ENCODE results near the gene ZMAT3.
"Not testable (repeated sequence)": the region's sequence is repeated elsewhere in the genome, so short reads cannot be mapped to it uniquely, and the experiment has no call there.

The ZMAT3 gene, protein sequence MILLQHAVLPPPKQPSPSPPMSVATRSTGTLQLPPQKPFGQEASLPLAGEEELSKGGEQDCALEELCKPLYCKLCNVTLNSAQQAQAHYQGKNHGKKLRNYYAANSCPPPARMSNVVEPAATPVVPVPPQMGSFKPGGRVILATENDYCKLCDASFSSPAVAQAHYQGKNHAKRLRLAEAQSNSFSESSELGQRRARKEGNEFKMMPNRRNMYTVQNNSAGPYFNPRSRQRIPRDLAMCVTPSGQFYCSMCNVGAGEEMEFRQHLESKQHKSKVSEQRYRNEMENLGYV

DNA sequence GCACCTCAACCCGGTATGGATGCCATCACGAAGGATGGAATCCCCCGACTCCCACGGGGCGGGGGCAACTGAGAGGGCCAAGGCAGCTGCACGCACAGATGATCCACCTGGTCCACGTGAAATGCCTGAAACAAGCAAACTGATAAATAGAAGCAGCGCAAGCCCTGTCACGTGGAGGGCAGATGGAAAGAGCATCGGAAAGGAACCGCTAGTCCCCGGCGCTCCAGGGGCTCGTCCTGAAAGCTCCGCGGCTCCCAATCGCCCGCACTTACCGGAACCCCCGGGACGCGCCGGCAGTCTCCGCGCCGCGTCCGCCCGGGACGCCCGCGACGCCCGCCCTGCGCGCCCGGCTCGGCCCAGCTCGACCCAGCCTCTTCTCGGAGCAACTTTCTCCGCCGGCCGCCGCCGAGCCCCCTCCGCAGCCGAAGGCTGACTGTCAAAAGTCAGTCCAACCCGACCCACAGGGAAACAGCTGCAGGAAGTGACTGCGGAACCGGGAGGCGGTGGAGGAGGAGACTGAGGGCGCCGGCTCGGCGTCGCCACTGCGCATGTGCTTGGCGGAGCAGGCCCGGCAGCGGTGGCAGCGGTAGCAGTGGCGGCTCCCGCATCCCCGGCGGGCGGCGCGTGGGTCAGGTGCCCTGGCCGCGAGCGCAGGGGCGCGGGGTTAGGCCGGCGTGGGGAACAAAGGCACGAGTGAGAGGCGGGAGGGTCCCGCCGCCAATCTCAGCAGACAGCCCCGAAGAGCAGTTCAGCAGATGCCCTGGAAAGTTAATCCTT lies at the start of gene ZMAT3:
ZMAT3 (minus strand) TSS at position 487 of the 777 bp plus-strand sequence. CDS start 4,057 bp downstream, outside the sequence.
- in situ Hi-C loops (cut with HindIII; ENCODE audit: low sequenced_read_pairs), result no loop called here

DNA sequence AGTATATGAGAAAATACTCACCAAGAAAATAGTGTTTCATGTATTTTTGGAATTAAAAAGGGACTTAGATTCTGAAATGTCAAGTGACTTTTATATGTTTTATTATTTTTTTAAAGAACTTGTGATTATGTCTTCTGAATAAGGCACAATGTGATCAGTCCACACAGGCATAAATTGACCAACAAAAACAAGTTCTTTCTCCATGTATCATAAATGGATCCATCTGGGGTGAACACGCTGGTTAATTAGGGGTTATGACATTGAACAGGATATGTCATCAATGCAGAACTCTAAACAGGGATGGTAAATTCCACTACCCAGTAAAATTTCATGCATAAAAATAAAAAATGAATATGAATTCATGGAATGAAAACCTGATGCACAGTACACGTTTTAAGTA lies 45.2 kb upstream of the ZMAT3 start:
- in situ Hi-C loops (cut with HindIII; ENCODE audit: low sequenced_read_pairs), result no loop called here

DNA sequence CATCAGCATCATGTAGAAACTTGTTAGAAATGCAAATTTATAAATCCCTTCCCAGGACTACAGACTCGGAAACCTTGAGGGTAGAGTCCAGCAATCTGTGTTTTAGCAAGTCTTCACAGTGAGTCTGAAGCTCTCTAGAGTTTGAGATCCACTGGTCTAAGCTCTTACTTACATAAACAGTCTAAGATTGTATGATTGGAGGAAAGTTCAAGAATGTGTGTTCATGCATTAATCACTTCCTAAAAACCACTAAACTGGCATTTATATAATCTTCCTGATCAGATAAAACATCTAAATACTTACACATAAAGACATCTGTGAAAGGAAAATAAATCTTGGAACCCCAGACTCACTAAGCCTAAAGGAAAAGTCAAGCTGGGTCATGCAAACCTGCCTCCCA lies 43.8 kb upstream of the ZMAT3 start:
- in situ Hi-C loops (cut with HindIII; ENCODE audit: low sequenced_read_pairs), result not testable (repeated sequence)

DNA sequence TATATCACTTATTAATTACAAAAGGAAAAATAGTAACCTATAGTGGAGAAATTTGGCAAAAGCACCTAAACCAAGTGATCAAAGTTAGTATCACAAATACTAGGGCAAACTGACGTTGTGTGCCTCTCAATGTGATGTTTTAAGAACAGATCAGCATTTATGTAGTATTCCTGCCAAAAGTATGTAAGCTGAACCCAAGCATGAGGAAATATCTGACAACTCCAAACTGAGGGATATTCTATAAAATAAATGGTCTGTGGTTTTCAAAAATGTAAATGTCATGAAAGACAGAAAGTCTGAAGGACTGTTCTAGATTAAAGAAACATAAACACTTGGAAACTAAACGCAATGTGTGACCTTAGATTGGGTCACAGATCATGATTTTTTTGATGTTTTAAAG lies 42.3 kb upstream of the ZMAT3 start:
- in situ Hi-C loops (cut with HindIII; ENCODE audit: low sequenced_read_pairs), result no loop called here

DNA sequence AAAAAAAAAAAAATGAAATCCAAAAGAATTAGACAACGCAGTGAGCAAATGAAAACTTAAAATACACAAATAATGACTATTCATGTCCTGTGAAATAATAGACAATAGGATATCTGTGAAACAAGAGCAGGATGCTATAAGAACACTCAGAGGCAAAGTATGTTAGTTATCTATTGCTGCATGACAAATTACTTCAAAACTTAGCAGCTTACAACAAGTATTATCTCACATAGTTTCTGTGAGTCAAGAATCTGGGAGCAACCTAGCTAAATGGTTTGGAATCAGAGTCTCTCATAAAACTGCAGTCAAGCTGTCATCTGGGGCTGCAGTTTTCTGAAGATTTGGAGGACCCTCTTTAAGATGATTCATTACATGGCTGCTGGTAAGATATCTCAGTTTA lies 36.5 kb upstream of the ZMAT3 start:
- in situ Hi-C loops (cut with HindIII; ENCODE audit: low sequenced_read_pairs), result no loop called here

DNA sequence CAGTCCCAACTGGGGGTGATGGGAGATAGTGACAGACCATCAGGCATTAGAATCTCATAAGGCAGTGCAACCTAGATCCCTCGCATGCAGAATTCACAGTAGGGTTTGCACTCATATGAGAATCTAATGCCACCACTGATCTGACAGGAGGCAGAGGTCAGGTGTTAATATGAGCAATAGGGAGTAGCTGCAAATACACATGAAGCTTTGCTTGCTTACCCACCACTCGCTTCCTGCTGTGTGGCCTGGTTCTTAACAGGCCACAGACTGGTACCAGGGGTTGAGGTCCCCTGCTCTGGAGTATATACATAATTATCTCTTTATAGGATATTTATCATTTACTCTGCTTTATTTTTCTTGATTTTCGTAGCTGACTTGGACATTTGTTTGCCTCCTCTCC lies 36.0 kb upstream of the ZMAT3 start:
- in situ Hi-C loops (cut with HindIII; ENCODE audit: low sequenced_read_pairs), result no loop called here

DNA sequence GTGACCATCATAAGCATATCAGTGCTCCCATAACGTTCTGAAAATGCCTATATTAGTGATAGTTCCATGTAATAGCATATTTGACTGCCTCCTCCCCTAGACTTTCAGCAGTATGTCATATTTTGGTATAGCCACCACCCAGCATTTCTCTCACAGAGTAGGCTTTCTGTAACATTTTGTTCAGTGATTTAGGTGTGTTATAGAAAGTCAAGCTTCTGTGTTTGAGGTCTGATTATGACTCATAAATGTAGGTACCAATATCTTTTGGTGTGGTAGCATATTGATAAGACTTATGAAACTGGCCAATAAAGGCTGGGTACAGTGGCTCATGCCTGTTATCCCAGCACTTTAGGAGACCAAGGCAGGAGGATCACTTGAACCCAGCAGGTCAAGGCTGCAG lies 34.3 kb upstream of the ZMAT3 start:
- in situ Hi-C loops (cut with HindIII; ENCODE audit: low sequenced_read_pairs), result no loop called here

DNA sequence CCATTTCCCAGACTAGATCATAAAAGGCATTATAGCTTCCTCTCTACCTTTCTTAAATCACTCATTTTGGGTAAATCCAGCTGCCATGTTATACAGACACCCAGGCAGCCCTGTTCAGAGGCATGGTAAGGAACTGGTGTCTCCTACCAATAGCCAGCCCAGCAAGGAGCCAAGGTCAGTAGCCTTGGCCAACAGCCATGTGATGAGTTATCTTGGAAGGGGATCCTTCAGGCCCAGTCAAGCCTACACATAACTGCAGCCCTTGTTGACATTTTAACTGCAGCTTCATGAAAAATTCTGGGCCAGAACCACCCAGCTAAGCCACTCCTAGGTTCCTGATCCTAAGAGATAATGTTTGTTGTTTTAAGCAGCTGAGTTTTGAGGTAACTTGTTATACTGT lies 29.0 kb upstream of the ZMAT3 start:
- in situ Hi-C loops (cut with HindIII; ENCODE audit: low sequenced_read_pairs), result no loop called here

DNA sequence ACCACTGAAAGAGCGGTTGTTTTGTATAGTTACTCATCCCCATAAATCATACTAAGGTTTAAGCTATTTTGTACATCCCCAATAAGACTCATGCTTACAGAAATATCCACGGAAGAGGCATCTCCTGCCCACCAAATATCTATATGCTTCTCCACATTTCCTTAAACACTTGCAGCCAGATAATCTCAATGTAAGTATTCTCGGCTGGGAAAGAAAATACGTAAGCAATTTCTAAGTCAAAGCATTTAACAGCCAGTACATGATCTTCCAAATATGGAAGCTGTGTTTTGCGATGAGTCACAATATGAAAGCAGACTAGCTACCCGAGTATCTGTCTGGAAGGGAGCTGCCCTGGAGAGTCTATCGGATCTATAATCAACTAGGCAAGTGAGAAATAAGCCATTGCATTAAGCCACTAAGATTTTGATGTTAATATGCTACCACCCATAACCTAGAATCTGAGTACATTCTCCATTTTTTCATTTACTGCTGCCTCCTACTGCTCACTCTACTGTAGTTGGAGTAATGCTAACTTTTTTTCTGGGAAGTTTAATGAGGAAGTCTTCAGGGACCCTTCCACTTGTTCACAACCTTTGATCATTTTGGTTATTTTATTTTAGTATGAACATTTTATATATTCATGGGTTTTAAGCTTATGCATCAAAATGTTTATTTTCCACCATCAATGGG lies 26.9 kb upstream of the ZMAT3 start:
- in situ Hi-C loops (cut with HindIII; ENCODE audit: low sequenced_read_pairs), result no loop called here

DNA sequence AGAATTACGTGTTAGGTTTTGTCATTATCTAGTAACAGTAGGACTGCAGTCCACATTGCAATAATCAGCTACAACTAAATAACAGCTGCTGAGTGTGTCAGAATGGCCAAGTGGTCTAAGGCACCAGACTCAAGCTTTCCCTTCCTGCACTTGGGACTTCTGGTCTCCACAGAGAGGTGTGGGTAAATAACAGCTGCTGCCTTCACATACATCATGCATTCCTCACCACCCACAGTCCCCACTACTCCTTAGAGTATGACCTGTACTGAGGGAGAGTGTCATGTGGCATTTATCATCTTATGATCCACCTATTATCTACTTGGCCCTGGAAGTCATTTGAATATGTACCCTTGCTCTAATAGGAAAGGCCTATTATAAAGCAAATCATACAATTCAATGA lies 22.2 kb upstream of the ZMAT3 start:
- in situ Hi-C loops (cut with HindIII; ENCODE audit: low sequenced_read_pairs), result no loop called here

DNA sequence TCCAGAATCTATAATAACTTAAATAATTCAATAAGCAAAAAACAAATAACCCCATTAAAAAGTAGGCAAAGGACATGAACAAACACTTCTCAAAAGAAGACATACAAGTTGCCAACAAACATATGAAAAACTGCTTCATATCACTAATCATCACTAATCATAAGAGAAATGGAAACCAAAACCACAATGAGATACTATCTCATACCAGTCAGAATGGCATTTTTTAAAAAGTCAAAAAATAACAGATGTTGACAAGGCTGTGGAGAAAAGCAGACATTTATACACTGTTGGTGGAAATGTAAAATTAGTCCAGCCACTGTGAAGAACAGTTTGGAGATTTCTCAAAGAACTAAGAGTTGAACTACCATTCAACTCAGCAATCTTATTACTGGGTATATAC lies 19.5 kb upstream of the ZMAT3 start:
- in situ Hi-C loops (cut with HindIII; ENCODE audit: low sequenced_read_pairs), result no loop called here

DNA sequence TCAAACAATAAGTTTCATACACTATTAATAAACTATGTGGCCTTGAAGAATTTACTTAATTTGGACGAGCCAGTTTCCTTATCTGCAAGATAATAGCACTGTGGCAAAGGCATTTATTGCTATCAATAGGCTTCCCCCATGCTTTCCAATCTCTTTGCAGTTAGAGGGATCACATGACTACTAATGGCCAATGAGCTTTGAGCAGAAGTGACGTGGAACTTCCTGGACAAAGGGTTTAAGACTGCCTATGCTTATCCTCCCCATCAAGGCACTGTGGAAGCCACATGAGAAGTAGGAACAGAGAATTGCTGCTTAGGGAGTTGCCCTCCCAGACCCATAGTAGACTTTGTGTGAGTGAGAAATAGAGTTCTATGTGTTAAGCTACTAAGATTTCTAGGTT lies 16.7 kb upstream of the ZMAT3 start:
- in situ Hi-C loops (cut with HindIII; ENCODE audit: low sequenced_read_pairs), result no loop called here

DNA sequence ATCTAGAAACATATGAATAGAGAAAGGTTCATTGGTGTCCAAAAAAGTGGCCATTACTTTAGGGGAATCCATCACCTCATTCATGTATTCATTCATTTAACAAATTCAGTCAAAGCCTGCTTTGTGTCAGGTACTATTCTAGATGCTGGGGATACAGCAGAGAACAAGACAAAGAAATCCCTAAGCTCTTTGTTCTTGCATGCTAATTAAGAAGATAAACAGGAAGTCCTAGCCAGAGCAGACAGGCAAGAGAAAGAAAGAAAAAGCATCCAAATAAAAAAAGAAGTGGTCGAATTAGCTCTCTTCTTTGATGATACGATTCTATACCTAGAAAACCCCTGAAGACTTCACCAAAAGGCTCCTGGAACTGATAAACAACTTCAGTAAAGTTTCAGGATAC lies 12.4 kb upstream of the ZMAT3 start:
- in situ Hi-C loops (cut with HindIII; ENCODE audit: low sequenced_read_pairs), result no loop called here

DNA sequence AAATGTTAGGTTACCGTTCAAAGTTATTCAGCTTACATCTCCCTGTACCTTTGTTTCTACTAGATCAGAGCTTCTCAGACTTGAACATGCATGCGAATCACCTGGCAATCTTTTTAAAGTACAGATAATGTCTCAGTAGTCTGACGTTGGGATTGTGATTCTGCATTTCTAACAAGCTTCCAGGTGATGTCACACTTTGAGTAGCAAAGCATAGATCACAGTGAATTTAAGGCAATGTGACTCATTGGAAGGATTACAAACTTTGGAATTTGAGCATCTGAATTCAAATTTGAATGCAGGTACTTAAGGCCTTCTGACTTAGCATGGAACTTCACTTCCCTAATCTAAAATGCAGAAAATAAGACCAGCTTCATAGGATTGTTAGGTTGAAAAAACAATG lies 10.8 kb upstream of the ZMAT3 start:
- in situ Hi-C loops (cut with HindIII; ENCODE audit: low sequenced_read_pairs), result no loop called here

DNA sequence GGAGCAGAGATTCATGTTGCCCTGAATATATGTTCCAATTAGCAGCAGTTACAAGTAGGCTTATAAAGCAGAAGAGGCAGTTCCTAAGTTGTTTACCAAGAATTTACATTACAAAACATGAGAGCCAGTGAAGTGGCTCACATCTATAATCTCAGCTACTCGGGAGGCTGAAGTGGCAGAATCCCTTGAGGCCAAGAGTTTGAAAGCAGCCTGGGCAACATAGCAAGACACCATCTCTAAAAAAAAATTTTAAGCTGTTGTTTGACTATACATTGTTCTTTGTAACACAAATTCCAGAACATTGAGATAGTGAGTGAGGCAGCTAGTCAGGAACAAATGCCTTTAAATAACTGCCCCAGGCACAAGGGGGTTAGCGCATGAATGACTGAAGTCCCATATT lies 10.3 kb upstream of the ZMAT3 start:
- in situ Hi-C loops (cut with HindIII; ENCODE audit: low sequenced_read_pairs), result no loop called here

DNA sequence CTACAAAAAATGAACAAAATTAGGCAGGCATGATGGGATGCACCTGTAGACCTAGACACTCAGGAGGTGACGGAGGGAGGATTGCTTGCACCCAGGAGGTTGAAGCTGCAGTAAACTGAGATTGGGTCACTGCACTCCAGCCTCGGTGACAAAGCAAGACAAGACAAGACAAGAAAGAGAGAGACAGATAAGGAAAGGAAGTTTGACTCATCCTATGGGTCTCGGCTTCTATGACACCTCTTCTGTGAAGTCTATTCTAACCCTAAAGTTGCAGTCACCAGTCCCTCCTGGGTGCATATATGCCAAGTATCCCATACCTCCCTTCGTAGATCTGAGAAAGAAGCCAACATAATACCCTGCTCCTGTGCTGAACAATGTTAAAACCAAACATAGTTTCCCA lies 7.9 kb upstream of the ZMAT3 start:
- in situ Hi-C loops (cut with HindIII; ENCODE audit: low sequenced_read_pairs), result no loop called here

DNA sequence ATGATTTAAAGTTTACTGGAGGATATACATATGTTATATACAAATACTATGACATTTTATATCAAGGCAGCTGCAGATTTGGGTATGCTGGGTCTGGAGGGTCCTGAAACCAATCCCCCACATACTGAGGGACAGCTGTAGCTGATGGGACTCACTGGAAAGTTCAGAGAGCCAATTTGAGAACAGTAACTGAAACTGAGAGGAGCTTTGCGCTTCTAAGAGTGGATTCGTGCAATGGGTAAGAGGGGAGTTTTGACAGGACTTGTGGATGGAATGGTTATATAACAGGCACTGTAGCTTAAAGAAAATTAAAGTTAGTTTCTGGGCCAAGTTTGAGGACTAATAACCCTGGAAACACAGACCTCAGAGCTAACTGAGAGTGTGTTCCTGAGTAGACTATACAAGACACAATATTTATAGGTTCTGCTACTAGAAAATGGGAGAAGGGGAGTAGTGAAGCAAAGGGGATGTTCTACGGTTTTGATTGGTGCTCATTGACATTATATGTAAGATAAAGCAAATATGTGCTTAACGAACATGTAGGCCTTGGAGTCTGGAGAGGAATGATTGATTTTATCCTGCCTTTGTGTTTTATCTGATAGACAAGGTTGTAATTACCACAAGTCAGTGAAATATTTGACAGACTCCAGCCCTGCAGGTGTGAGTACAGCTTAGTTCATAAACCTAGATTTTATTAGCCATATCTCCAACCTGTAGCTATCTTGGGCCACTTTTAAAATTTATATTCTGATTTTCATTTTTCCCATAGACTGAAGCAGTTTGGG lies 4.8 kb upstream of the ZMAT3 start:
- in situ Hi-C loops (cut with HindIII; ENCODE audit: low sequenced_read_pairs), result no loop called here

DNA sequence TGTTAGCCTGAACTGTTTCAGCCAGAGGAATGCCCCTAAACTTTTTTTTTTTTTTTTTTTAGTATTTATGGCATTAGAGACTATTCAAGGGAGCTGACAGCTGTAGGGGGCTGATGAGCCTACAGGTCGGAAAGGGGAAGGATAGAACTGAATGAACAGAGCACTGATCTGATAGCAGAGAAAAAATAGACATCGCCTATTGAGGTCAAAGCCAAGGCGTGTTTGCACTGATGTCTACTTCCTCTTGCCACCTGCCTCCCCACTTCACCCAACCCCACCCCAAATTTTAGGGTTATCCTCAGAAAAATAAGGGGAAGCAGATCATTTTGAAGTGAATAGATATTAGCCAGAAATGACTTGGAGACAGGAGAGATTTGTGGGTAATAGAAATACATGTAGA lies 3.0 kb upstream of the ZMAT3 start:
- in situ Hi-C loops (cut with HindIII; ENCODE audit: low sequenced_read_pairs), result no loop called here

DNA sequence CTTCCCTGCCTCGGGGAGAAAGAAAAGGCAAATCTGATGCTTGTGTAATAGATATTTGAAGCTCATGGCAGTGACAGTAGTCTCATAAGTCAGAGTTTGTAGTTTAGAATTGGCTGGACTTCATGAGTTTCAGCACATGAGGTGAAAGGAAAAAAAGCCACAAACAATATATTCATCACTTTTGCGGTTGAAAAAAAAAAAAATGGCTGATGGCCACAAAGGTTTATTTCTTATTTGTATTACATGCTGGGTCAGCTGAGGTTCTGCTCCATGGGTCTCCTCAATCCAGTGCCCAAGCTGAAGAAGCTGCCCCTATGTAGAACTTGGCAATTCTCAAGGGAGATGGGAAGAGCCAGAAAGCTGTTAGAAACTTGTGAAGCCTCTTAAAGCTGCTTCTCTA lies 2.2 kb upstream of the ZMAT3 start:
- in situ Hi-C loops (cut with HindIII; ENCODE audit: low sequenced_read_pairs), result no loop called here

DNA sequence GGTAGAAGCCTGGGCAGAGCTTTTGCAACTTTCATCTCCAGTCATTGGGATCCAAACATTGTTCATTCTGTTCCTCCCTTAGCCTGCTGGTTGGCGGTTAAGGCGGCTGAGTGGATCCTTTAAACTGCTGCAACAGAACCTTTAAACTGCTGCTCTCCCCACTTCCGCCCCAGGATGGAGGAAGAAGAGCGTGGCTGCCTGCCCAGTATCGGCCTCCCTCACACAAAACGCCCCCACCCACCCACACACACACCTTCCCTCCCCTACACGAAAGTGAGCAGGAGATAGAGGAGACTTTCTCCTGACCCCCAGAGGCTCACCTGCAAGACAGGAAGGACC lies 460 bp upstream of the ZMAT3 start:
- in situ Hi-C loops (cut with HindIII; ENCODE audit: low sequenced_read_pairs), result no loop called here

DNA sequence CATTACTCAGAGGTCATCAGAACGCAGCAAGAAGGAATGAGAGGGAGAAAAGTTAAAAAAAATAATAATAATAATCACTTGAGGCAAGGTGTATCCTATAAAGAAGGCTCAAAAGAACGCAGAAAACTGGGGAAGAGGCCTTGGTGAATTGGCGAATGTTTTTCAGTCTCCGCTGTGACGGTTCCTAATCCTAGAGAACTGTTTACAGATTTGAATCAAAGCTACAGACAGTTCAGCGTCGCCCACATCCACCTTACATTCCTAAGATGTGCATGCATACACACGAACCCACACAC lies 634 bp downstream of the ZMAT3 start:
- in situ Hi-C loops (cut with HindIII; ENCODE audit: low sequenced_read_pairs), result no loop called here

Data from DLD1 (cell line).